Measurements from ENCODE around the gene SMYD3.

- TF ChIP-seq CTCF (IDR thresholded peaks at IDR 0.05) (no peak), EP300 (IDR thresholded peaks at IDR 0.05) (no peak)
Measured at GRCh38 chr1:246145900-246146299, 361.2 kb downstream of the SMYD3 start.
